Jurkat, Clone E6-1 (cell line): ENCODE measurements around the gene MAN2A2.

Experiments
- DNase-seq: peaks from one replicate; pipeline ENCODE4 v3.0.0-alpha.2; 2011; ENCODE audit warnings: low read depth, low spot score
- H3K4me3 ChIP-seq: 2 replicates; pipeline ENCODE4 v1.5.1; 2011; ENCODE audit warnings: mild to moderate bottlenecking, low read length, control low read depth, moderate library complexity

The MAN2A2 gene

DNA sequence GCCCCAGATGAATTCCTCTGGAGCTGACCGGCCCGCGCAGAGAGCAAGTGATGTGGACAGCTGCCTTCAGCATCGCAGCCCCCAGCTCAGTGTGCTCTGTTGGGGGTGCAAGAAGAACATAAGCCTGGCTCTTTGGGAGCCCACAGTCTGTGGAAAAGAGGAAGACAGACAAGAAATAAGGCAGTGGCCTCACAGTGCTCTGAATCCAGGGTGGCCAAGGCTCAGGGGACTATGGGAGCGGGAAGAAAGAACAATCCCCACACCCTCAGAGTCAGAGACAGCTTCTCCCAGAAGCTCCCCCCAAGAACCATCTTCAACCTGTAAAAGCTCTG is 29.5 kb downstream of the MAN2A2 start:
- H3K4me3 ChIP-seq = peak overlapping the region; percentile 99; the same call in 1 of the 2 replicates
- no peak for DNase-seq

- H3K4me3 ChIP-seq = no peak overlapping the region
- DNase-seq = no peak
These were observed 30.2 kb downstream of the MAN2A2 start for GRCh38 chr15:90933301-90933700.

DNA sequence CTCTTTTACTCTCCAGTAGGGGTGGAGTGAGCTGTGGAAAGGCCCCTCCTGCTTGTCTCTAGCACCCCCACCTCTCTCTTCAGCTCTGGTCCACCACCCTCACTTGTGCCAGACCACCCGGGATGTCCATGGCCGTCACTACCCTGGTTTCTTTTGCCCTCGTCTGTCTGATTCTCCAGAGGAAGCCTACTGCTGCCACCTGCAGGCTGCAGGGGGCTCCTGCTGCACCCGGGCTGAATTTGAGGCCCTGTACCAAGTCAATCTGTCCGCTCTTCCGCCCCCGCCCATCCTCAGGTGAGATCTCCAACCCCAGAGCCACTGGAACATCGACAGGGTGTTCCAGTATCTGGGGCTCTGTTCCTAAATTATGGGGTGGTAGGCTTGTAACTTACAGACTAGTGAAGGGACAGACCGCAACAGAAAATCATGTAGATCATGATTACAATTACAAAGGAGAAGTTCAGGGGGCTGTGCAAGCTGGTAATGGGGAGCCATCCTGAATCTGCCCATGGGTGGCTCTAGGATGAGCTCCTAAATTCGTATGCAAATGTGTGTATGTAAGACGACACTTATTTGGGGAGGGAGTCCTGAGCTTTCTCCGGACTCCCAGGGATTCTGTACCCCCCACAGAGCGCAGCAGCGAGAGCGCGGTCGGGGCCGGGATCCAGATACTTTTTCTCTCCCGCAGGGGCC is 31.3 kb downstream of the MAN2A2 start:
- peak overlapping the region; percentile 72 for H3K4me3 ChIP-seq
- DNase-seq = peak; percentile 82

- DNase-seq = peak; percentile 81
These were observed 32.0 kb downstream of the MAN2A2 start, which contains the start of gene UNC45A for GRCh38 chr15:90934949-90935751. TSS of gene UNC45A (plus strand) at chr15:90935285. CDS start at chr15:90935325, 40 bp downstream.

GRCh38 chr15:90936823-90937222 is 33.7 kb downstream of the MAN2A2 start:
- no peak for DNase-seq
- H3K4me3 ChIP-seq = no peak overlapping the region

More at GRCh38 chr15:90934949-90935751, 32.0 kb downstream of the MAN2A2 start, which contains the start of gene UNC45A:
- peak within 1 kb of the TSS; percentile 72 for H3K4me3 ChIP-seq

DNA sequence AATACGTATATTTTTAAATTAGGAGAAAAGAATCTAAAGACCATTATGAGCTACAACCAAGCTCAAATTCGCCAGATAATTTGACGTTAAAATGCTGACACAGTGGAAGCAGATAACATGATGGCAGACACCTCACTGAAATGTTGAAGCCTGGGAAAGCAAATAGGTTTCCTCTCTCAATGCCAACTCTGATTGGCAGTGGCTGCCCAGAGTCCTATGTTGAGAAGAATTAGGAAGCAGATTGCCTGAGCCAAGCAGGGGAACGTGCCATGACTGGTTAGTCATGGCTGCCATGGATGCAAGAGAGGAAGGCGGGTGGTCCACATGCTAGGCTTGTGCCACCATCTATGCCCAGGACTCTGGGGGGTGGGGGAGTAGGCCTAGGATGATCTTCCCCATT is 35.2 kb downstream of the MAN2A2 start:
- no peak for DNase-seq
- no peak overlapping the region for H3K4me3 ChIP-seq

DNA sequence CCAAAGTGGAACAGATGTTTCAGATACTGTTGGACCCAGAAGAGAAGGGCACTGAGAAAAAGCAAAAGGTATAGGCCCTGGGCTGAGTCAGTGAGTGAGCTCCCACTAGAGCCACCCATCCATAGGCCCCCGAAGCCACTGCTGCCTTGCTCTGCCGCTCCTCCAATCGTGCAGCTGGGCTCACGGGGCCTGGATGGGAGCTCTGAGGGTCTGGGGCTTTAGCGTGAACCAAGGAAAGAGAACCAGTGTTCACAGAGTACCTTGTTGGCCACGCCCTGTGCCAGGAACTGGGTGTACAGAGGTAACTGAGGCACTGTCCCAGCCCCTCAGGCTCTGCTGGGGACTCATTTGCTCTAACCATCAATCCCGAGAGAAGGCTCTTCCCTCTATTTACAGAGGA is 36.7 kb downstream of the MAN2A2 start:
- no peak for DNase-seq

GRCh38 chr15:90941038-90941437 is 37.9 kb downstream of the MAN2A2 start:
- DNase-seq = no peak
- H3K4me3 ChIP-seq = no peak overlapping the region

More for the DNA sequence above, 36.7 kb downstream of the MAN2A2 start:
- no peak overlapping the region for H3K4me3 ChIP-seq

DNA sequence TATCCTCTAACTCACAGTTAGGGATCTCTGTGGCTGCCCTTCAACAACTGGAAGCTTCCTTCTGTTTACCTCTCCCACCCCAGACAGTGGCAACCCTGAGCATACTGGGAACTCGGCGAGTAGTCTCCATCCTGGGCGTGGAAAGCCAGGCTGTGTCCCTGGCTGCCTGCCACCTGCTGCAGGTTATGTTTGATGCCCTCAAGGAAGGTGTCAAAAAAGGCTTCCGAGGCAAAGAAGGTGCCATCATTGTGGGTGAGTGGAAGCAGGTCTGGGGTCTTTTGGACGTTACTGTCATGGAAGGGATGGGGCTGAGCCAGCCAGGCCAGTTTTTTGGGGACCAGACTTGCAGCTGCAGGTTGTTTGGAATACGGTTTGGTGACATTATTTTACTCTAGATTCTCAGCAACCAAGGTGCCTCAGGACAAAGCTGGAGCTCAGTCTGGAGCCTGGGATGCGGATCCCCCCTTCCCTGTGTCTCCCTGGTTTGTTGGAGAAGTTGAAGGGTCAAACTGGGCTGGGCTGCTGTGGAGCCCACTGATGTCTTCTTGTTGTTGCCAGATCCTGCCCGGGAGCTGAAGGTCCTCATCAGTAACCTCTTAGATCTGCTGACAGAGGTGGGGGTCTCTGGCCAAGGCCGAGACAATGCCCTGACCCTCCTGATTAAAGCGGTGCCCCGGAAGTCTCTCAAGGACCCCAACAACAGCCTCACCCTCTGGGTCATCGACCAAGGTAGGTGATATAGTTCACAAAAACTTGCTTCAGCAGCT is 39.4 kb downstream of the MAN2A2 start:
- no peak for DNase-seq
- H3K4me3 ChIP-seq = no peak overlapping the region

- no peak overlapping the region for H3K4me3 ChIP-seq
- no peak for DNase-seq
These were observed 42.0 kb downstream of the MAN2A2 start for GRCh38 chr15:90945091-90945490.

- DNase-seq = no peak
- no peak overlapping the region for H3K4me3 ChIP-seq
These were observed 43.4 kb downstream of the MAN2A2 start for GRCh38 chr15:90946538-90946937.

DNA sequence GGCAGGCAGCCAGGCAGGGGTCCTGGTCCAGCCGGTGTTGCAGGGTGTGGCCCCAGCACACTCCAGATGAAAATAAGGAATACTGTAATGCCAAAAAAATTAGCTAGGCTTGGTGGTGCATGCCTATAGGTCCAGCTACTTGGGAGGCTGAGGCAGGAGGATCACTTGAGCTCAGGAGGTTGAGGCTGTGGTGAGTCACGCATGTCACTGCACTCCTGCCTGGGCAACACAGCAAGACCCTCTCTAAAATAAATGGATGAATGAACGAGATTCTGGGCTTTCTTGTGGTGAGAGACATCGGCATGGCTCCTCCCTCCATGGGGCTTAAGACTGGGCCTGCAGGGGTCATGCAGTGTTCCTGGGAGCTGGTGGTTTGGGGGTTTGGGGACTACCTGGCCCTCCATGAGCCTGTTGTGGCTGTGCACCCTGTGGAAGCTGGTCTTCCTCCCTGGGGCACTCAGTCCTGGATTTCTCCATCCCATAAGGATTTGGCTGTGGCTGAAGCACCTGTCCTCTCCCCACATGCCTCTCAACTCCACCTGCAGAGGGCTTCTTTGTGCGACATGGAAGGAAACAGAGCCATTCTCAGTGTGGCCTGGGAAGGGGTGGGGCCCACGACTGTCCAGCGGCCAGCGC is 44.0 kb downstream of the MAN2A2 start:
- H3K4me3 ChIP-seq = no peak overlapping the region
- no peak for DNase-seq

DNA sequence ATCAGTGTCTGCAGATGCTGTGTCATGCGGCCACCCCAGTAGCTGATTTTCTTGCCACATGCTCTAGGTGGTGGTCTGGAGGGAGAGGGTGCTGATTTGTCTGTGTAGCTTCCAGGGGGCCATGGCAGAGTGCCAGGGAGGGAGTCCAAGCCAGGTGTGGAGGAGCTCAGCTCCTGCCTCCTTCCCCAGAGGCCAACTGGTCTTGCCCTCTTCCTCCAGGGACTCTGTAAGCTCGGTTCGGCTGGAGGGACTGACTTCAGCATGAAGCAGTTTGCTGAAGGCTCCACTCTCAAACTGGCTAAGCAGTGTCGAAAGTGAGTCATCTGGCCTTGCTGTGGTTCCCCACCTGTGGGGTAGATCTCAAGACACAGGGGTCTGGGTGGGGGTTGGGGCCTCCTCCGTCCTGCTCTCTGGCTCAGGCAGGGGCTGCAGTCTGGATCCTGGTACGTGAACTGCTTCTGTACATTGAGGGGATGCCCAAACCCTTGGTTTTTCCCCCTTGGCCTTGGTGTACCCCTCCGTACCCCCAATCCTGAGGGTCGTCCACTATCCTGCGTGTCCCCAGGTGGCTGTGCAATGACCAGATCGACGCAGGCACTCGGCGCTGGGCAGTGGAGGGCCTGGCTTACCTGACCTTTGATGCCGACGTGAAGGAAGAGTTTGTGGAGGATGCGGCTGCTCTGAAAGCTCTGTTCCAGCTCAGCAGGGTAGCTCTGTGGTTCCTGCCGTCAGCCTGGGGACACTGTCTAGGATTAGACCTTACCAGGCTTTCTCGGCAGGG is 44.7 kb downstream of the MAN2A2 start:
- H3K4me3 ChIP-seq = no peak overlapping the region
- DNase-seq = no peak

DNA sequence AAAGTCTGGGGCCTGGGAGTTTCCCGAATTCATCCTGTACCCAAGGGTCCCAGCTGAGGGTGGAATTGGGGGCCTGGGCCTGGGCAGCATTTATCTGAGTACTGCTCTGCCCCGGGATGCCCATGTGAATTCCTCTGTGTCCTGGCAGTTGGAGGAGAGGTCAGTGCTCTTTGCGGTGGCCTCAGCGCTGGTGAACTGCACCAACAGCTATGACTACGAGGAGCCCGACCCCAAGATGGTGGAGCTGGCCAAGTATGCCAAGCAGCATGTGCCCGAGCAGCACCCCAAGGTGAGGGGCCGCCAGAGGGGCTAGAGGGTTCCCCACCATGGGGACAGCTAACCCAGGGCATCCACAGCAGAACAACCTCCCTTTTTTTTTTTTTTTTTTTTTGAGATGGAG is 45.4 kb downstream of the MAN2A2 start:
- DNase-seq = no peak
- no peak overlapping the region for H3K4me3 ChIP-seq

- H3K4me3 ChIP-seq = no peak overlapping the region
- DNase-seq = no peak
These were observed 47.0 kb downstream of the MAN2A2 start for GRCh38 chr15:90949979-90950675.

DNA sequence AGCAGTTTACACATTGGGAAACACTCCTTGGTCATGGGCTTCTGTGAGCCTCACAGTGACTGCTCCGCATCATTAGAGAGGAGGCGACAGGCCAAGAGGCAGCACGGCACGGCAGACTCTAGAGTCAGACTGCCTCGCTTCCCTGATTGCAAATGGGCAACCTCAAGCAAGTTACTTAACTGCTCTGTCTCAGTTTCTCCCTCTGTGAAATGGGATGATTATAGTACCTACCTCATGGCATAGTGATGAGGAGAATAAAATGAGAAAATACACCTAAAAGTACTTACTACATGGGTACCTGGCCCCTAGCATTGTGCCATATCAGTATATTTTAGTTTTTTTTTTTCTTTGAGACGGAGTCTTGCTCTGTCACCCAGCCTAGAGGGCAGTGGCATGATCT is 47.6 kb downstream of the MAN2A2 start:
- H3K4me3 ChIP-seq = no peak overlapping the region
- no peak for DNase-seq

DNA sequence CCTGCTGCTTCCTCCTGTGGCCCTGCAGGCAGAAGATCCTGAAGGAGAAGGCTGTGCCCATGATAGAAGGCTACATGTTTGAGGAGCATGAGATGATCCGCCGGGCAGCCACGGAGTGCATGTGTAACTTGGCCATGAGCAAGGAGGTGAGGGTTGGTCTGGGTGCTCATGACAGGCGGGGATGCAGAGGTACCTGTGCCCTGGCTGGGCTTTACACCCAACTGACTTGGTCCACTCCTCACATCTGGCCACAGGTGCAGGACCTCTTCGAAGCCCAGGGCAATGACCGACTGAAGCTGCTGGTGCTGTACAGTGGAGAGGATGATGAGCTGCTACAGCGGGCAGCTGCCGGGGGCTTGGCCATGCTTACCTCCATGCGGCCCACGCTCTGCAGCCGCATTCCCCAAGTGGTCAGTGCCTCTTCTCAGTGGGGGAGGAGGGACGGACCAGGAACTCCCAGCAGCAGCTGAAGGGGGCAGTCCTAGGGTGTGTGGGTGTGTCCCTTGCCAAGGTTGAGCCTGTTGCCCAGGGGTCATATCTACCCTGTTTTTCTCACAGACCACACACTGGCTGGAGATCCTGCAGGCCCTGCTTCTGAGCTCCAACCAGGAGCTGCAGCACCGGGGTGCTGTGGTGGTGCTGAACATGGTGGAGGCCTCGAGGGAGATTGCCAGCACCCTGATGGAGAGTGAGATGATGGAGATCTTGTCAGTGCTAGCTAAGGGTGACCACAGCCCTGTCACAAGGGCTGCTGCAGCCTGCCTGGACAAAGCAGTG is 50.0 kb downstream of the MAN2A2 start:
- no peak overlapping the region for H3K4me3 ChIP-seq
- no peak for DNase-seq
